IMR-90 (cell line): ENCODE results near the gene ADAMTSL1. TPM values are rescaled to one million over a fixed set of nuclear protein-coding genes. Genes with fewer than 3 reads are reported as not detected.
A peak's percentile ranks its signal among the peaks of the same experiment; 100 is the strongest.

Experiments used
- ATAC-seq: fragments of 200-7000 bp; cut with Tn5 transposase; 2 replicates; pipeline ENCODE4 v1.9.1; 2020; ENCODE audit warnings: low read depth, mild to moderate bottlenecking, moderate library complexity
- BruUV-seq: library from RNA; stranded (reverse); fragments of 400-500 nt; replicated peaks from 2 replicates; lab custom pipeline; 2021; lab: Mats Ljungman, UMichigan
- CTCF ChIA-PET: fragments of 300-600 bp; formaldehyde crosslinking; extraction: SDS; loops from one replicate; lab custom pipeline; 2021; ENCODE audit warnings: antibody characterized with exemption; lab: Yijun Ruan, JAX
- POLR2A ChIA-PET: fragments of 300-600 bp; sonication (Branson Sonifier 250); formaldehyde crosslinking; loops from one replicate; lab custom pipeline; 2022; ENCODE audit warnings: antibody characterized with exemption; ENCODE audit not compliant: unreplicated experiment; lab: Charles Lee
- DNase-seq: peaks from one replicate; pipeline ENCODE4 v3.0.0; 2013
- H2AFZ ChIP-seq: replicated peaks from 2 replicates; pipeline ENCODE3; 2013; ENCODE audit warnings: low read length, mild to moderate bottlenecking; ENCODE audit not compliant: poor library complexity
- H2AK5ac ChIP-seq: 2 replicates; pipeline ENCODE4 v1.6.1; 2013; ENCODE audit warnings: low read depth, low read length, inconsistent platforms
- H2AK9ac ChIP-seq: replicated peaks from 2 replicates; pipeline ENCODE3; 2013; ENCODE audit warnings: mild to moderate bottlenecking, low read depth, low read length, moderate library complexity; ENCODE audit not compliant: poor library complexity
- H2BK120ac ChIP-seq: 2 replicates; pipeline ENCODE4 v1.6.1; 2013; ENCODE audit warnings: low read depth, low read length, inconsistent platforms
- H2BK15ac ChIP-seq: 3 replicates; pipeline ENCODE4 v1.6.1; 2013; ENCODE audit warnings: low read depth, low read length, inconsistent platforms
- H2BK20ac ChIP-seq: 2 replicates; pipeline ENCODE4 v1.6.1; 2013; ENCODE audit warnings: low read depth, mild to moderate bottlenecking, inconsistent platforms, low read length, moderate library complexity
- H2BK5ac ChIP-seq: 2 replicates; pipeline ENCODE4 v1.6.1; 2013; ENCODE audit warnings: mild to moderate bottlenecking, low read depth, low read length, inconsistent platforms; ENCODE audit not compliant: poor library complexity, severe bottlenecking
- H3K14ac ChIP-seq: replicated peaks from 2 replicates; pipeline ENCODE4 v1.6.1; 2013; ENCODE audit warnings: low read depth, low read length, inconsistent platforms
- H3K18ac ChIP-seq: 2 replicates; pipeline ENCODE4 v1.6.1; 2013; ENCODE audit warnings: low read depth, low read length, control low read depth
- H3K23ac ChIP-seq: 2 replicates; pipeline ENCODE4 v1.6.1; 2013; ENCODE audit warnings: low read depth, low read length, inconsistent platforms
- H3K27ac ChIP-seq: 2 replicates; pipeline ENCODE4 v1.5.1; 2013; ENCODE audit warnings: mild to moderate bottlenecking, control low read depth, low read length; ENCODE audit not compliant: insufficient read depth
- H3K27me3 ChIP-seq: 2 replicates; pipeline ENCODE4 v1.6.1; 2013; ENCODE audit warnings: low read length; ENCODE audit not compliant: control insufficient read depth, insufficient read depth
- H3K36me3 ChIP-seq: 2 replicates; pipeline ENCODE4 v1.6.1; 2013; ENCODE audit warnings: low read length, mixed read lengths; ENCODE audit not compliant: control insufficient read depth, insufficient read depth
- H3K4ac ChIP-seq: 2 replicates; pipeline ENCODE4 v1.6.1; 2013; ENCODE audit warnings: low read depth, low read length, inconsistent platforms
- H3K4me1 ChIP-seq: 2 replicates; pipeline ENCODE4 v1.6.1; 2013; ENCODE audit warnings: low read length, mixed read lengths; ENCODE audit not compliant: control insufficient read depth, insufficient read depth
- H3K4me2 ChIP-seq: 2 replicates; pipeline ENCODE4 v1.6.1; 2013; ENCODE audit warnings: low read depth, mild to moderate bottlenecking, control low read depth, low read length, moderate library complexity
- H3K4me3 ChIP-seq: 2 replicates; pipeline ENCODE4 v1.5.1; 2013; ENCODE audit warnings: low read depth, mild to moderate bottlenecking, control low read depth, low read length, moderate library complexity; ENCODE audit not compliant: insufficient read depth
- H3K56ac ChIP-seq: 2 replicates; pipeline ENCODE4 v1.6.1; 2013; ENCODE audit warnings: low read length, inconsistent platforms; ENCODE audit not compliant: insufficient read depth; ENCODE audit errors: extremely low read depth
- H3K79me1 ChIP-seq, 2 experiments: 2 replicates each; pipeline ENCODE4 v1.6.1; 2013; ENCODE audit warnings: low read length in 2 of 2, inconsistent platforms in 1 of 2, low read depth in 1 of 2
- H3K9ac ChIP-seq: 2 replicates; pipeline ENCODE4 v1.6.1; 2013; ENCODE audit warnings: low read depth, low read length, control low read depth
- H3K9me1 ChIP-seq: 2 replicates; pipeline ENCODE4 v1.6.1; 2013; ENCODE audit warnings: low read length, inconsistent platforms; ENCODE audit not compliant: insufficient read depth
- H3K9me3 ChIP-seq: 2 replicates; pipeline ENCODE4 v1.6.1; 2013; ENCODE audit warnings: low read length; ENCODE audit not compliant: control insufficient read depth, insufficient read depth
- H4K20me1 ChIP-seq: 2 replicates; pipeline ENCODE4 v1.6.1; 2013; ENCODE audit warnings: low read length, inconsistent platforms; ENCODE audit not compliant: insufficient read depth
- H4K5ac ChIP-seq: 2 replicates; pipeline ENCODE4 v1.6.1; 2013; ENCODE audit warnings: mild to moderate bottlenecking, low read depth, low read length, control low read depth
- H4K8ac ChIP-seq, 2 experiments: 2 replicates each; pipeline ENCODE4 v1.6.1; 2013; ENCODE audit warnings: low read depth in 2 of 2, low read length in 2 of 2, control low read depth in 1 of 2, inconsistent platforms in 1 of 2
- H4K91ac ChIP-seq: 2 replicates; pipeline ENCODE4 v1.6.1; 2013; ENCODE audit warnings: low read depth, low read length, inconsistent platforms; ENCODE audit not compliant: insufficient read depth
- CEBPB ChIP-seq: IDR thresholded peaks from 2 replicates; pipeline ENCODE4 v1.6.1; 2012; ENCODE audit warnings: low read depth, low read length, improper control_type of control experiment
- FOS ChIP-seq: fragments of 150-350 bp; IDR thresholded peaks from 2 replicates; pipeline ENCODE4 v1.6.1; 2016; ENCODE audit warnings: low read depth, low read length
- NFE2L2 ChIP-seq: fragments of 150-350 bp; IDR thresholded peaks from 2 replicates; pipeline ENCODE4 v1.6.1; 2016; ENCODE audit warnings: low read depth, mild to moderate bottlenecking, low read length
- WGBS, 2 experiments: methylation state at CpG; one replicate each; pipeline versions ENCODE4 v1.1.5 to v1.1.7; 2013; ENCODE audit warnings: missing lambda C conversion rate in 2 of 2; ENCODE audit not compliant: insufficient read length in 1 of 2; ENCODE audit errors: extremely low coverage in 2 of 2; 5-methylcytosine and 5-hydroxymethylcytosine counted together
- dilution Hi-C: fragments of 300-500 bp; cut with HindIII; formaldehyde crosslinking; loops from one replicate; pipeline ENCODE4 v1.14.3; 2018; ENCODE audit warnings: low sequenced_read_pairs; ENCODE audit not compliant: unreplicated experiment
- in situ Hi-C: fragments of 300-500 bp; cut with MboI; formaldehyde crosslinking; loops from 3 replicates; pipeline ENCODE4 v1.14.3; 2019; ENCODE audit warnings: low sequenced_read_pairs, inconsistent platforms, mixed read lengths
- intact Hi-C: fragments of 100-400 bp; cut with micrococcal nuclease; formaldehyde crosslinking; loops from 2 replicates; pipeline ENCODE4 v1.10.0; 2022
- polyA plus RNA-seq, 3 experiments: library from polyadenylated mRNA; depleted of rRNA; stranded (reverse); fragments of >200 nt; gene quantifications; 2 replicates each; pipeline ENCODE4 v1.2.3, GENCODE V29; 2012; ENCODE audit warnings: low replicate concordance in 1 of 3
- total RNA-seq: library from RNA; depleted of rRNA; stranded (reverse); fragments of >200 nt; gene quantifications from 2 replicates; pipeline ENCODE4 v1.2.3, GENCODE V29; 2012
- TF ChIP-seq, protein P1 (sequence below): fragments of 150-350 bp; IDR thresholded peaks from 2 replicates; pipeline ENCODE4 v1.6.1; 2016; ENCODE audit warnings: low read depth, mild to moderate bottlenecking, low read length, moderate library complexity, borderline replicate concordance

ADAMTSL1 gene
- total and polyA plus RNA-seq, 2 of the 4 experiments (the other 2 are of a cell fraction) = 38.2 to 62.2 TPM

DNA sequence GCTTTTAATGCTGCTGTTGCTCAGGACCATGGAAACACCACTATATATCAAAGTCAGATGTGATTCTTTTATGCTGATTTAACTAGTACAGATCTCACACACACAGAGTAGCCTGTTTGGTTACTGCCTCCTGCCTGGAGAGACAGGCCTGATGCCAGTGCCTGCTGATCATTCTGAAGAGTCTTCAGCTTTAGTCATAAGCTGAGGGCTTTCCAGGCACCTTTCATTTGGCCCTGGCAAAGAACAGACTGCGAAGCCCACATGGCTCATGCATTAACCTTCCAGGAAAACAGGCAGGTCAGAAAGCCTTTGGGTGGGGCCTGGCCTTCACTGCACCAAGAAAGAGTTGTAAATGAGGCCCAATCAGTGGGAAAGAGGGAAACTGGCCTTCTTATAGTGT, 414.3 kb downstream of the ADAMTSL1 start:
- no peaks in the 10 kb centered on the region for H3K79me1 ChIP-seq
- no peaks in the 10 kb centered on the region for H3K9me3 ChIP-seq
- no peak overlapping the region for H2AK5ac ChIP-seq
- ATAC-seq (no peak), DNase-seq (peak; percentile 21)
- H3K4me2 ChIP-seq = no peak overlapping the region
- H3K18ac ChIP-seq = no peak overlapping the region
- TF ChIP-seq, protein P1, sequence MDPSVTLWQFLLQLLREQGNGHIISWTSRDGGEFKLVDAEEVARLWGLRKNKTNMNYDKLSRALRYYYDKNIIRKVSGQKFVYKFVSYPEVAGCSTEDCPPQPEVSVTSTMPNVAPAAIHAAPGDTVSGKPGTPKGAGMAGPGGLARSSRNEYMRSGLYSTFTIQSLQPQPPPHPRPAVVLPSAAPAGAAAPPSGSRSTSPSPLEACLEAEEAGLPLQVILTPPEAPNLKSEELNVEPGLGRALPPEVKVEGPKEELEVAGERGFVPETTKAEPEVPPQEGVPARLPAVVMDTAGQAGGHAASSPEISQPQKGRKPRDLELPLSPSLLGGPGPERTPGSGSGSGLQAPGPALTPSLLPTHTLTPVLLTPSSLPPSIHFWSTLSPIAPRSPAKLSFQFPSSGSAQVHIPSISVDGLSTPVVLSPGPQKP = no peak
- no peak for TF ChIP-seq CEBPB
- TF ChIP-seq FOS = no peak
- TF ChIP-seq NFE2L2 = no peak
- no peaks in the 10 kb centered on the region for H3K9me1 ChIP-seq
- no peak overlapping the region for H4K91ac ChIP-seq
- CTCF ChIA-PET = no interaction called here
- no peak overlapping the region for H2BK120ac ChIP-seq
- no peak overlapping the region for H2BK5ac ChIP-seq
- H3K14ac ChIP-seq = no peak overlapping the region
- intact Hi-C loops (no loop called here), in situ Hi-C loops (no loop called here), dilution Hi-C loops (no loop called here)
- H2AK9ac ChIP-seq = no peak overlapping the region
- POLR2A ChIA-PET = no interaction called here
- no TSS peak for BruUV-seq
- H3K23ac ChIP-seq = no peak overlapping the region
- no peaks in the 10 kb centered on the region for H3K4me1 ChIP-seq
- no peak overlapping the region for H3K9ac ChIP-seq
- no peak overlapping the region for H2BK20ac ChIP-seq
- H2AFZ ChIP-seq = no peak overlapping the region
- no CpG with 5 or more reads among the region's 1 CpG for WGBS, 2 experiments
- H3K27me3 ChIP-seq = no peaks in the 10 kb centered on the region
- no peak overlapping the region for H3K56ac ChIP-seq
- no peak overlapping the region for H4K8ac ChIP-seq
- H3K36me3 ChIP-seq = no peaks in the 10 kb centered on the region
- no peak overlapping the region for H3K4me3 ChIP-seq
- H3K27ac ChIP-seq = no peak overlapping the region
- no peaks in the 10 kb centered on the region for H4K20me1 ChIP-seq
- H4K5ac ChIP-seq = no peak overlapping the region
- no peak overlapping the region for H3K4ac ChIP-seq
- H2BK15ac ChIP-seq = no peak overlapping the region
